Measurements from ENCODE around the gene PFDN4.
A peak's percentile ranks its signal among the peaks of the same experiment; 100 is the strongest.

PFDN4 gene

GRCh38 chr20:54207743-54208547 lies at the start of gene PFDN4:
TSS of gene PFDN4 (plus strand) at chr20:54208087. CDS start at chr20:54208101, 14 bp downstream.
- DNase-seq = peak; percentile 84

GRCh38 chr20:54158226-54158625 lies 49.7 kb upstream of the PFDN4 start:
- no peak for DNase-seq

- no peak for DNase-seq
These were observed 49.0 kb upstream of the PFDN4 start for GRCh38 chr20:54158856-54159418.

- DNase-seq = no peak
These were observed 47.6 kb upstream of the PFDN4 start for GRCh38 chr20:54160065-54161007.

- DNase-seq = no peak
These were observed 46.7 kb upstream of the PFDN4 start for GRCh38 chr20:54161008-54161820.

- no peak for DNase-seq
These were observed 46.1 kb upstream of the PFDN4 start for GRCh38 chr20:54161821-54162149.

- DNase-seq = no peak
These were observed 45.4 kb upstream of the PFDN4 start for GRCh38 chr20:54162378-54163009.

- DNase-seq = no peak
These were observed 44.5 kb upstream of the PFDN4 start for GRCh38 chr20:54163402-54163801.

- DNase-seq = no peak
These were observed 42.9 kb upstream of the PFDN4 start for GRCh38 chr20:54165014-54165413.

GRCh38 chr20:54165803-54166202 lies 42.1 kb upstream of the PFDN4 start:
- DNase-seq = no peak

GRCh38 chr20:54166987-54167662 lies 40.8 kb upstream of the PFDN4 start:
- DNase-seq = no peak

GRCh38 chr20:54167909-54168872 lies 39.7 kb upstream of the PFDN4 start:
- DNase-seq = peak; percentile 56

- DNase-seq = no peak
These were observed 38.7 kb upstream of the PFDN4 start for GRCh38 chr20:54168961-54169862.

- DNase-seq = no peak
These were observed 37.8 kb upstream of the PFDN4 start for GRCh38 chr20:54170026-54170471.

GRCh38 chr20:54170963-54171362 lies 36.9 kb upstream of the PFDN4 start:
- no peak for DNase-seq

- no peak for DNase-seq
These were observed 35.4 kb upstream of the PFDN4 start for GRCh38 chr20:54172532-54172855.

- peak; percentile 32 for DNase-seq
These were observed 34.8 kb upstream of the PFDN4 start for GRCh38 chr20:54172856-54173652.

GRCh38 chr20:54173653-54174456 lies 34.0 kb upstream of the PFDN4 start, which contains the start of gene CYP24A1:
TSS of gene CYP24A1 (minus strand) at chr20:54173986. CDS start at chr20:54173579, 407 bp downstream.
- DNase-seq = no peak

All from fibroblast of skin of right quadriceps (primary cell).